ENCODE results near the gene PLPP7. TPM values are rescaled to one million over a fixed set of nuclear protein-coding genes. Genes with fewer than 3 reads are reported as not detected.

The PLPP7 gene
- total RNA-seq, 1 experiment from 2014 or later: not detected

DNA sequence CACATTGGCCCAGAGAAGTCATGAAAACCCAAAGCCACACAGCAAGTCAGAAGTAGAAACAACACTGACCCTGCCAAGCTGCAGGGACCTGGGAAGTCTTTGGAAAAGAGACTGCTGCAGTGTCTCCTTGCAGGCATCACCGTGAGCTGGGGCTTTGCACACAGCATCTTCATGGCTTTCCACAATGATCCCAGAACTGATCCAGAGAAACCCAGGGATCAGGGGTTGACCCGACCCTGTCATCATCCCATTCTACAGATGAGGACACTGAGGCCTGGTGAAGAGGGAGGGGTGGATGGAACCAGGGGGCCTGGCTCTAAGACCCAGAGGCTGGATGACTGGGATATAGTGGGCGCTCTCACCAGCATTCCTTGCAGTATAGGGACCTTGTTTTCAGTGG is 8.9 kb upstream of the PLPP7 start:
- TF ChIP-seq, protein P1, sequence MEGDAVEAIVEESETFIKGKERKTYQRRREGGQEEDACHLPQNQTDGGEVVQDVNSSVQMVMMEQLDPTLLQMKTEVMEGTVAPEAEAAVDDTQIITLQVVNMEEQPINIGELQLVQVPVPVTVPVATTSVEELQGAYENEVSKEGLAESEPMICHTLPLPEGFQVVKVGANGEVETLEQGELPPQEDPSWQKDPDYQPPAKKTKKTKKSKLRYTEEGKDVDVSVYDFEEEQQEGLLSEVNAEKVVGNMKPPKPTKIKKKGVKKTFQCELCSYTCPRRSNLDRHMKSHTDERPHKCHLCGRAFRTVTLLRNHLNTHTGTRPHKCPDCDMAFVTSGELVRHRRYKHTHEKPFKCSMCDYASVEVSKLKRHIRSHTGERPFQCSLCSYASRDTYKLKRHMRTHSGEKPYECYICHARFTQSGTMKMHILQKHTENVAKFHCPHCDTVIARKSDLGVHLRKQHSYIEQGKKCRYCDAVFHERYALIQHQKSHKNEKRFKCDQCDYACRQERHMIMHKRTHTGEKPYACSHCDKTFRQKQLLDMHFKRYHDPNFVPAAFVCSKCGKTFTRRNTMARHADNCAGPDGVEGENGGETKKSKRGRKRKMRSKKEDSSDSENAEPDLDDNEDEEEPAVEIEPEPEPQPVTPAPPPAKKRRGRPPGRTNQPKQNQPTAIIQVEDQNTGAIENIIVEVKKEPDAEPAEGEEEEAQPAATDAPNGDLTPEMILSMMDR (conservative IDR thresholded peaks at IDR 0.05): no peak
- no peak for TF ChIP-seq EZH2 (IDR thresholded peaks at IDR 0.05; ENCODE audit: low read depth)
- BruUV-seq (replicated peaks): no TSS peak
- POLR2A ChIA-PET (ENCODE audit: unreplicated experiment): interaction anchor here (0.5 kb wide), 1 partner anchor 155 kb away, joined by 6 read pairs; the partner anchor contains the start of gene NUP214

DNA sequence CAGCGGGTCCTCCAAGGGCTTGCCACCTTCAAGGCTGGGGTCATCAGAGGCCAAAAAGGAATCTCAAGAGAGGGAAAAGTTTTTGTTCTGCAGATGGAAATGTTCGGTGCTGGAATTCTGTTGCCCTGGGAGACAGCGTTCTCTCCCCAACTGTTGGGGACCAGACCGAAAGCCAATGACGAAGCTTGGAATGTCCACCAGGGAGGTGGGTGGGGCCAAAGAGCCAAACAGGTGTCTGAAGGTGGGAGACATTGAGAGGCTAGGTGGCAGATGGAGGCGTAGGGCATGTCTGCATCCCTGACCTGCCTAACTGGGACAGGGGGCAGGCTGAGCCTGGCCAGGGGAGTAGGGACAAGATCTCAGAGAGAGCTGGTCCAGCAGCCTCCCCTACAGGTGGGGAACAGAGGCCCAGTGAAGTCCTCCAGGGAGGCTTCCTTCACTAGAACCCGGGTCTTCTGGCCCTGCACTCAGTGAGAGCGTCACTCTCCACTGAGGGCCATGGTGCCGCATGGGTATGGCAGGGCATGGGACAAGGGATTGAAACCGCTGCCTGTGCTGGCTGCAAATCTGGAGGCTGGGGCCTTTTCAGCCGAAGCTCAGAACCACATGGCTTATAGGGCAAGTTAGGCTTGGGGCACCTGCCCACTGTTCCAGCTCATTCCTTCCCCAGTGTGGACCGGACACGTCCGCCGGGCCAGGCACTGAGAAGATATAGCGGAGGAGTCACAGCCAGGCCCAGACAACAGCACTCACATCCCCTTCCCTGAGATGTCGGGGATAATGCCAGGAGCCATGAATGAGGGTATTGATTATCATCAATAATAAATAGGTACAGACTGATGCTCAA is 8.2 kb upstream of the PLPP7 start:
- no TSS peak for BruUV-seq (replicated peaks)
- no peak for DNase-seq
- intact Hi-C loops (cut with micrococcal nuclease; ENCODE audit: unreplicated experiment): no loop called here

More for the DNA sequence above, 8.9 kb upstream of the PLPP7 start:
- CTCF ChIA-PET: no interaction called here
- no peaks in the 10 kb centered on the region for H3K36me3 ChIP-seq (ENCODE audit: low read depth)
- no peak overlapping the region for H3K4me3 ChIP-seq
- H3K27me3 ChIP-seq (ENCODE audit: insufficient read depth, low read depth): peaks cover 36% of the 10 kb centered on the region
- no peaks in the 10 kb centered on the region for H3K9me3 ChIP-seq (ENCODE audit: insufficient read depth, low read depth)
- H3K9me2 ChIP-seq (ENCODE audit: insufficient read depth): no peaks in the 10 kb centered on the region
- no peak for DNase-seq
- H3K27ac ChIP-seq: no peak overlapping the region
- no peak overlapping the region for H3K4me2 ChIP-seq
- H3K4me1 ChIP-seq (replicated peaks; ENCODE audit: insufficient read depth): no peaks in the 10 kb centered on the region
- intact Hi-C loops (cut with micrococcal nuclease; ENCODE audit: unreplicated experiment): no loop called here
- no peaks in the 10 kb centered on the region for H4K20me1 ChIP-seq (ENCODE audit: insufficient read depth)
- no peak overlapping the region for H2AFZ ChIP-seq
- H3K79me2 ChIP-seq (ENCODE audit: low read depth): no peaks in the 10 kb centered on the region
- H3F3A ChIP-seq (ENCODE audit: insufficient read depth, low read depth): no peaks in the 10 kb centered on the region

DNA sequence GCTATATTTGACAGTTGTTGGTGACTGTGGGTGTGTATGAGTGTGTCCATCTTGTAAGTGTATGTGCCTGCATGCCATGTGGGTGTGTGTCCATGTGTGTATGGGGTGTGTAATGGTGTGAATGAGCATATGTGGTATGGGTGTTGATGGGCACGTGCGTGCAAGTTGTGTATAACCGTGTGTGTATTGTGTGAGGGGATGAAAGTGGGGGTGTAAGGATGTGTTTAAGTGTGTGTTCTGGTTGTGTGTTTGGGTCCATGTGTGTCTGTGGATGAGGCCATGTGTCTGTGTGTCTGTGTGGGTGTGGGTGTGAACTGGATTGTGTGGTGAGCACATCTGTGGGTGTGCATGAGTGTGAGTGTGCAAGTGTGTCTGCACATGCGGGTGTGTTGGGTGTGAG is 7.3 kb upstream of the PLPP7 start:
- Histone ChIP-seq H3K4me1 (replicated peaks; ENCODE audit: insufficient read depth) (no peaks in the 10 kb centered on the region), H3K27me3 (ENCODE audit: insufficient read depth, low read depth) (peaks cover 36% of the 10 kb centered on the region), H3K4me3 (no peak overlapping the region), H3K9me2 (ENCODE audit: insufficient read depth) (no peaks in the 10 kb centered on the region), H2AFZ (no peak overlapping the region), H3K4me2 (no peak overlapping the region), H3K79me2 (ENCODE audit: low read depth) (no peaks in the 10 kb centered on the region), H4K20me1 (ENCODE audit: insufficient read depth) (no peaks in the 10 kb centered on the region), H3K9me3 (ENCODE audit: insufficient read depth, low read depth) (no peaks in the 10 kb centered on the region), H3F3A (ENCODE audit: insufficient read depth, low read depth) (no peaks in the 10 kb centered on the region), H3K27ac (no peak overlapping the region), H3K36me3 (ENCODE audit: low read depth) (no peaks in the 10 kb centered on the region)
- POLR2A ChIA-PET (ENCODE audit: unreplicated experiment): no interaction called here
- CTCF ChIA-PET: no interaction called here
- intact Hi-C loops (cut with micrococcal nuclease; ENCODE audit: unreplicated experiment): no loop called here
- no peak for TF ChIP-seq EZH2 (IDR thresholded peaks at IDR 0.05; ENCODE audit: low read depth)
- TF ChIP-seq, protein P1 (conservative IDR thresholded peaks at IDR 0.05): no peak
- DNase-seq: no peak
- BruUV-seq (replicated peaks): no TSS peak

More for the DNA sequence above, 8.2 kb upstream of the PLPP7 start:
- H3F3A ChIP-seq (ENCODE audit: insufficient read depth, low read depth): no peaks in the 10 kb centered on the region
- H2AFZ ChIP-seq: no peak overlapping the region
- H3K36me3 ChIP-seq (ENCODE audit: low read depth): no peaks in the 10 kb centered on the region
- ChIA-PET CTCF (interaction anchor here (0.5 kb wide), 1 partner anchor 32 kb away, joined by 4 read pairs; no protein-coding TSS in a partner anchor), POLR2A (ENCODE audit: unreplicated experiment) (no interaction called here)
- no peak overlapping the region for H3K27ac ChIP-seq
- H3K79me2 ChIP-seq (ENCODE audit: low read depth): no peaks in the 10 kb centered on the region
- no peaks in the 10 kb centered on the region for H3K4me1 ChIP-seq (replicated peaks; ENCODE audit: insufficient read depth)
- no peak overlapping the region for H3K4me3 ChIP-seq
- no peaks in the 10 kb centered on the region for H3K9me2 ChIP-seq (ENCODE audit: insufficient read depth)
- H3K9me3 ChIP-seq (ENCODE audit: insufficient read depth, low read depth): no peaks in the 10 kb centered on the region
- H3K4me2 ChIP-seq: no peak overlapping the region
- H4K20me1 ChIP-seq (ENCODE audit: insufficient read depth): no peaks in the 10 kb centered on the region
- peaks cover 36% of the 10 kb centered on the region for H3K27me3 ChIP-seq (ENCODE audit: insufficient read depth, low read depth)
- TF ChIP-seq EZH2 (IDR thresholded peaks at IDR 0.05; ENCODE audit: low read depth): no peak
- TF ChIP-seq, protein P1 (conservative IDR thresholded peaks at IDR 0.05): no peak
